Astrocyte (in vitro differentiated cells and primary cell): ENCODE results near the gene ADARB2. TPM values are rescaled to one million over a fixed set of nuclear protein-coding genes. Genes with fewer than 3 reads are reported as not detected.

Source experiments
- DNase-seq: peaks from one replicate; pipeline ENCODE4 v3.0.0-alpha.2; 2010; ENCODE audit warnings: low read depth
- FAIRE-seq: peaks from 2 replicates; lab custom pipeline; 2011; peaks lifted over from hg19 to GRCh38; lab: Jason Lieb, UNC
- H2AFZ ChIP-seq: 2 replicates; pipeline ENCODE4 v1.6.0; 2012; ENCODE audit warnings: low read depth, low read length, inconsistent platforms
- H3K27ac ChIP-seq: 2 replicates; pipeline ENCODE4 v1.5.1; 2011; ENCODE audit warnings: low read depth, low read length, inconsistent platforms
- H3K27me3 ChIP-seq: 2 replicates; pipeline ENCODE4 v1.6.0; 2011; ENCODE audit warnings: low read length, inconsistent platforms; ENCODE audit not compliant: insufficient read depth
- H3K36me3 ChIP-seq: 2 replicates; pipeline ENCODE4 v1.5.1; 2011; ENCODE audit warnings: low read length, inconsistent platforms; ENCODE audit not compliant: insufficient read depth
- H3K4me1 ChIP-seq: 2 replicates; pipeline ENCODE4 v1.5.1; 2011; ENCODE audit warnings: low read length, inconsistent platforms; ENCODE audit not compliant: insufficient read depth
- H3K4me2 ChIP-seq: 2 replicates; pipeline ENCODE4 v1.6.0; 2012; ENCODE audit warnings: low read length, inconsistent platforms
- H3K4me3 ChIP-seq: 2 replicates; pipeline ENCODE4 v1.5.1; 2011; ENCODE audit warnings: low read depth, mild to moderate bottlenecking, low read length, inconsistent platforms; ENCODE audit not compliant: insufficient read depth
- H3K79me2 ChIP-seq: 2 replicates; pipeline ENCODE4 v1.6.0; 2012; ENCODE audit warnings: mild to moderate bottlenecking, low read length, inconsistent platforms; ENCODE audit not compliant: insufficient read depth
- H3K9ac ChIP-seq: 2 replicates; pipeline ENCODE4 v1.6.0; 2012; ENCODE audit warnings: mild to moderate bottlenecking, low read length, inconsistent platforms
- H3K9me3 ChIP-seq: 2 replicates; pipeline ENCODE4 v1.5.1; 2012; ENCODE audit warnings: low read depth, mild to moderate bottlenecking, low read length, inconsistent platforms; ENCODE audit not compliant: insufficient read depth
- H4K20me1 ChIP-seq: 2 replicates; pipeline ENCODE4 v1.6.0; 2012; ENCODE audit warnings: low read length, inconsistent platforms; ENCODE audit not compliant: insufficient read depth
- H3K27ac Mint-ChIP-seq: one replicate; pipeline ENCODE4 v1.8.0; 2021; ENCODE audit warnings: mild to moderate bottlenecking, mixed read lengths; ENCODE audit not compliant: unreplicated experiment
- H3K27me3 Mint-ChIP-seq: one replicate; pipeline ENCODE4 v1.8.0; 2021; ENCODE audit warnings: low read depth, mixed read lengths; ENCODE audit not compliant: unreplicated experiment
- H3K36me3 Mint-ChIP-seq: one replicate; pipeline ENCODE4 v1.8.0; 2021; ENCODE audit warnings: low read depth, mixed read lengths; ENCODE audit not compliant: unreplicated experiment
- H3K4me1 Mint-ChIP-seq: one replicate; pipeline ENCODE4 v1.8.0; 2021; ENCODE audit warnings: low read depth, mixed read lengths; ENCODE audit not compliant: unreplicated experiment
- H3K4me3 Mint-ChIP-seq: one replicate; pipeline ENCODE4 v1.8.0; 2021; ENCODE audit warnings: mild to moderate bottlenecking, moderate library complexity, mixed read lengths; ENCODE audit not compliant: unreplicated experiment
- H3K9me3 Mint-ChIP-seq: one replicate; pipeline ENCODE4 v1.8.0; 2021; ENCODE audit warnings: mild to moderate bottlenecking, mixed read lengths; ENCODE audit not compliant: unreplicated experiment
- CTCF ChIP-seq: IDR thresholded peaks from 2 replicates; pipeline ENCODE4 v1.5.1; 2011; ENCODE audit warnings: low read depth, mild to moderate bottlenecking, inconsistent platforms, low read length, moderate library complexity; ENCODE audit not compliant: insufficient read depth
- EZH2 ChIP-seq: IDR thresholded peaks from 2 replicates; pipeline ENCODE4 v1.6.1; 2012; ENCODE audit warnings: mild to moderate bottlenecking, low read length, inconsistent platforms; ENCODE audit not compliant: insufficient read depth
- total RNA-seq: library from RNA; stranded (reverse); gene quantifications from 2 replicates; pipeline ENCODE4 v1.2.1, GENCODE V29; 2021

The ADARB2 gene
- total RNA-seq, 1 donor from 2014 or later = 0.18 TPM

DNA sequence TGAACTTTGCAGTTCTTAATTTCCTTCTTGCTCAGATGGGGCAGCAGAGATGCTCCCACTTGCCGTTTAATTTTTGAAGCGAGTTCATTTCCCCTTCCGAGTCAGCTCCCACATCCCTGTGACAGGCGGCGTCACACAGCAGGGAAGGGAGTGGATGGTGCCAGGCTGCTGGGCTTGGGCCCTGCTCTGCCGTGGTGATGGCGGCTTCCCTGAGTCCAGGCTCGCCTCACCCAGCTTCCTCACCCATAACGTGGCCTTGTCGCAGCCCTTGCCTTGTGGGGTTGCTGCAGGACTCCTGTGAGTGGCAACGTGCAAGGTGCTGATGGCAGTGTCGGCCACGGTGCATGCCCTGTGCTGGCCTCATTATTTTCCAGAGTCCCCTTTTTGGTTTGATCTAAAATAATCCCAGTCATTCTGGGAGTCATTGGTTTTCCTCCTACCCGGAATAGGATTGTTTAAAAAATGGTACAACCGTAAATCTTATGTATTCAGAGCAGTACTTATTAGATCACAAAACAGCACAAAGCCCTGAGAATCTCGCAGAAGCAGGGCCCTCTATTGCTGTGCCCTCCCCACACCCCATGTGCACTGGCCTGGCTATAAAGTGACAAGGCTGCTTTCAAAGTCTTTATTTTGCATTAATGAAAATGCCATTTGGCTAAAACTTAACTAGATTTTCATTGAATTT, 421.1 kb downstream of the ADARB2 start:
- Histone ChIP-seq H2AFZ (no peak overlapping the region), H3K79me2 (no peaks in the 10 kb centered on the region), H3K36me3 (no peaks in the 10 kb centered on the region), H3K27me3 (no peaks in the 10 kb centered on the region), H3K4me3 (no peak overlapping the region), H3K4me1 (no peaks in the 10 kb centered on the region), H4K20me1 (no peaks in the 10 kb centered on the region), H3K4me2 (no peak overlapping the region), H3K9ac (no peak overlapping the region), H3K27ac (no peak overlapping the region), H3K9me3 (no peaks in the 10 kb centered on the region)
- Mint-ChIP-seq H3K36me3 (no peaks in the 10 kb centered on the region), H3K4me1 (no peaks in the 10 kb centered on the region), H3K9me3 (no peaks in the 10 kb centered on the region), H3K27me3 (peaks cover 31% of the 10 kb centered on the region), H3K27ac (no peak overlapping the region), H3K4me3 (no peak overlapping the region)
- FAIRE-seq (no peak), DNase-seq (no peak)
- TF ChIP-seq CTCF (no peak), EZH2 (no peak)

- no peaks in the 10 kb centered on the region for H3K4me1 ChIP-seq
- no peak overlapping the region for H3K9ac ChIP-seq
- Mint-ChIP-seq H3K4me3 (no peak overlapping the region), H3K4me1 (peaks cover 3% of the 10 kb centered on the region), H3K27ac (no peak overlapping the region), H3K36me3 (no peaks in the 10 kb centered on the region), H3K9me3 (no peaks in the 10 kb centered on the region), H3K27me3 (peaks cover 35% of the 10 kb centered on the region)
- TF ChIP-seq CTCF = no peak
- H3K9me3 ChIP-seq = no peaks in the 10 kb centered on the region
- H3K27ac ChIP-seq = no peak overlapping the region
- no peaks in the 10 kb centered on the region for H4K20me1 ChIP-seq
- H3K4me3 ChIP-seq = no peak overlapping the region
- H2AFZ ChIP-seq = no peak overlapping the region
- no peak for FAIRE-seq
- no peak for DNase-seq
- no peaks in the 10 kb centered on the region for H3K27me3 ChIP-seq
- H3K4me2 ChIP-seq = no peak overlapping the region
- H3K79me2 ChIP-seq = no peaks in the 10 kb centered on the region
- no peaks in the 10 kb centered on the region for H3K36me3 ChIP-seq
Observed at GRCh38 chr10:1315178-1315577, 422.1 kb downstream of the ADARB2 start.

- H3K9me3 ChIP-seq = no peaks in the 10 kb centered on the region
- H3K4me2 ChIP-seq = no peak overlapping the region
- TF ChIP-seq CTCF = no peak
- TF ChIP-seq EZH2 = no peak
- peaks cover 19% of the 10 kb centered on the region for H3K4me1 Mint-ChIP-seq
- H3K9ac ChIP-seq = no peak overlapping the region
- H3K27me3 ChIP-seq = no peaks in the 10 kb centered on the region
- DNase-seq (no peak), FAIRE-seq (no peak)
- H3K36me3 Mint-ChIP-seq = no peaks in the 10 kb centered on the region
- H2AFZ ChIP-seq = no peak overlapping the region
- H3K4me3 ChIP-seq = no peak overlapping the region
- H3K27me3 Mint-ChIP-seq = peaks cover 33% of the 10 kb centered on the region
- H3K4me3 Mint-ChIP-seq = no peak overlapping the region
- H3K27ac Mint-ChIP-seq = no peak overlapping the region
- H4K20me1 ChIP-seq = no peaks in the 10 kb centered on the region
- no peaks in the 10 kb centered on the region for H3K4me1 ChIP-seq
- no peak overlapping the region for H3K27ac ChIP-seq
- no peaks in the 10 kb centered on the region for H3K79me2 ChIP-seq
- peaks cover 3% of the 10 kb centered on the region for H3K9me3 Mint-ChIP-seq
- no peaks in the 10 kb centered on the region for H3K36me3 ChIP-seq
Observed at GRCh38 chr10:1311726-1312125, 425.6 kb downstream of the ADARB2 start.
